ENCODE results near the gene TREM2.

Gene TREM2

DNA sequence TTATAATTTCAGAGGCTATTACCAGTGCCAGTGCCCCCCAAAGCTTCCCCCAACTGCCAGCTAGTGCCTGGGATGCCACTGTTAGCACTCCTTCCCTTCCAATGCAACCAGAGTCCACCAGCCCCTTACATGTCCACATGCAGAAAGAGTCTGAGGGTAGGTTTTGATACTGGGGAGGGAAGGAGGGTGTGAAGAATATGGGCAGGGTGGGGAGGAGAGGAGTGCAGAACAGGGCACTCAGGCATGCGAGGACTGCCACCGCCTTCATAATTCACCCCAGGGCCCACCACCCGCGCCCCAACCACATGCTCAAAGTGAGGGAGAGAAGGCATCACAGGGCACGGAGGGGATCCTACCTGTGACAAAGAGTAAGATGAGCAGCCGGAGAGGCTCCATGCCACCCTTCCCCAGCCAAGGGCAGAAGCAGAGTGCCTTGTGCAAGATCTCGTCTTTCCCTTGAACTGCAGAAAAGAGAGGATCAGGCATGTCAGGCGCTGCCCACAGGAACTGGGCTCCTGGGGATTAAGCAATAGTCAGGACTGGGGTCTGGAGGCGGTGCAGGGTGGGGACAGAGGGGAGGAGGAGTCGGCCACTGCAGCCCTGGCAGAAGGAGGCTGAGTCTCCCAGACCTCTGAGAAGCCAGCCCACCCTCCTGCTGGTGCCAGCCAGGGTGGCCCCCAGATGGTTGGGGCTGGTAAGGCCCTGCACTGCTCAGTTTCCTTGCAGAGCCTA, at the start of gene TREM2:
TSS of gene TREM2 (minus strand) at position 430 of the 732 bp plus-strand sequence. CDS start at position 396, 34 bp downstream.
- TF ChIP-seq CTCF (IDR thresholded peaks at IDR 0.05; ENCODE audit: low read depth, low read length), result no peak
- H3K4me3 ChIP-seq (ENCODE audit: low read depth, low read length), result no peak within 1 kb of the TSS

DNA sequence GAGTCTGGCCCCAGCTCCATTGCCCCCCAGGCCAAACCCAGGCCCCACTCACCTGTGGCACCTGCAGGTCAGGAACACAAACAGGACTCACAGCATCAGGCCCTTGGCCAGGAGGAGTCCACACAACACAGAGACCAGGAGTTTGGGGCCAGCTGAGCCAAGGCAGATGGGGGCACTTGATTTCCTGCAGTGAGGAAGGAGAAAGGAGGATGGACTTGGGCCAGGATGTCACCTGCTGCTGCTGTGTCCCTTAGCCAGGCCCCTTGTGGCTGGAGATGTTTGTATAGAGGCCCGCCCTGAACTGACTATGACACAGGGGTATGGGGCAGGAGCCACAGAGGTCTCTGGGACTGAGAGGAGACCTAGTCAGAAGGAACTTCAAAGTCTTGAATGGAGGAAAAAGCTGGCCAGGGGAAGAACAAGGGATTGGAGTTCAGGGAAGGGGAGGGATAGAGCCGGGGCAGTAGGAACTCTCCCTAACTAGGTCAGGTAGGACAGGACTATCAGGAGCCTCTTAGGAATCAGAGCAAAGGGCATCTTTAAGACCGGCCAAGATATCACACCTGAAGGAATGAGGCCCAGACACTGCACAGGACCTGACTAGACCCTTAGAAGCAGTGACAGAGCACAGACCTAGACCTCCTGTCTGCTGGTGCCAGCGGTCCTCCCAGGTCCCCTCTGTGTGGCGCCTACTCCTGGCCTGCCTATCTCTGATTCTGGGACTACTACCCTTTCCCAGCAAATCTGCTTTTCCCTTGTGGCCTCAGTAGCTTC, 46.8 kb upstream of the TREM2 start:
- TF ChIP-seq CTCF (IDR thresholded peaks at IDR 0.05; ENCODE audit: low read depth, low read length), result no peak
- H3K4me3 ChIP-seq (ENCODE audit: low read depth, low read length), result no peak overlapping the region

DNA sequence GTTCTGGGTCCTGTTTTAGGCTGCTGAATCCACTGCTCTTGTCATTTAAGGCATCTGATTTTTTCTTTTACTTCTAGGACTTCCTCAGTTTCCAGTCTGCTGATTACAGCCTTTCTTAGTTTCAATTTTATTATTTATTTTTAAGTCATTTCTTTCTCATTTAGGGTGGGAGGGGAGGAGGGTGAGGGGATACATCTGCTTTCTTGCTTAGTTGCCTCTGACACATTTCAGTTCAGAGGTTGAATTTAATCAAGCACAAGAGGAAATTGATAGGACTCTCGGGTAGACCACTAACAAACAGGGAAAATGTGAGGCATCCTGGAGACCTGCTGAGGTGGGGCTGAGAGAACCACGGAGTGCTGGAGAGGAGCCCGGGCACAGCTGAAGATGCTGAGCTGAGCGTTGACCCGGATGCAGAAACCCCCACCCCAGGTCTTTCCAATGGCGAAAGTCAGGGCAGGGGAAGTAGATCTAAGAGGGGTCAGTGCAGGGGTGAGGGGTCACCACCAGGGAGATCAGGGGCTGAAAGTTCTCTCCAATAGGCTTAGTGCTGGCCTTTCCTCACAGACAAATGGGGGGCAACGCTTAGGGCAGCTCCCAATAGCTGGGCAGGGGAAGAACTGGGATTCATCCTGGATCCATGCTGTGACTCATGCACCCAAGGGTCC, 45.7 kb upstream of the TREM2 start:
- no peak for TF ChIP-seq CTCF (IDR thresholded peaks at IDR 0.05; ENCODE audit: low read depth, low read length)
- H3K4me3 ChIP-seq (ENCODE audit: low read depth, low read length), result no peak overlapping the region

DNA sequence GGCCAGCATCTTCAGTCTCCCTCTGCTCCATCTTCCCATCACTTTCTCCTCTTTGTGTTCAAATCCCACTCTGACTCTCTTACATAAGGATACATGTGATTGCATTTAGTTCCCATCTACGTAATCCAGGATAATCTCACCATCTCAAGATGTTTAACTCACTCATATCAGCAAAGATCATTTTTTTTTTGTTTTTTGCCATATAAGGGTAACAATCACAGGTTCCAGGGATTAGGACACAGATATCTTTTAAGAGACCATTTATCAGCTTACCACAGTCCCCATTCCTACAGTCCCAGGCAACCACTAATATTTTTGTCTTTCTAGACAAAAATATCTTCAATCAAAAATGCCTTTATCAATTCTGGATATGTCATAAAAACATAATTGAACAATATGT, 41.2 kb upstream of the TREM2 start:
- TF ChIP-seq CTCF (IDR thresholded peaks at IDR 0.05; ENCODE audit: low read depth, low read length), result no peak
- H3K4me3 ChIP-seq (ENCODE audit: low read depth, low read length), result no peak overlapping the region

GRCh38 chr6:41201764-41202173, 38.9 kb upstream of the TREM2 start:
- no peak overlapping the region for H3K4me3 ChIP-seq (ENCODE audit: low read depth, low read length)

GRCh38 chr6:41200901-41201763, 38.2 kb upstream of the TREM2 start, which contains the start of gene TREML2:
TSS of gene TREML2 (minus strand) at chr6:41201149. CDS start at chr6:41201008, 141 bp downstream.
- H3K4me3 ChIP-seq (ENCODE audit: low read depth, low read length), result no peak within 1 kb of the TSS
- TF ChIP-seq CTCF (IDR thresholded peaks at IDR 0.05; ENCODE audit: low read depth, low read length), result no peak

More at GRCh38 chr6:41201764-41202173, 38.9 kb upstream of the TREM2 start:
- TF ChIP-seq CTCF (IDR thresholded peaks at IDR 0.05; ENCODE audit: low read depth, low read length), result no peak

All from WI38 (cell line).